ENCODE data around the gene TNXB.
"Not testable (repeated sequence)": the region's sequence is repeated elsewhere in the genome, so short reads cannot be mapped to it uniquely, and the experiment has no call there.

The TNXB gene

GRCh38 chr6:32112431-32112980 is 3.4 kb upstream of the TNXB start:
- DNase-seq (ENCODE audit: low read depth), result no peak

GRCh38 chr6:32111424-32112066 is 2.4 kb upstream of the TNXB start:
- no peak for DNase-seq (ENCODE audit: low read depth)

DNA sequence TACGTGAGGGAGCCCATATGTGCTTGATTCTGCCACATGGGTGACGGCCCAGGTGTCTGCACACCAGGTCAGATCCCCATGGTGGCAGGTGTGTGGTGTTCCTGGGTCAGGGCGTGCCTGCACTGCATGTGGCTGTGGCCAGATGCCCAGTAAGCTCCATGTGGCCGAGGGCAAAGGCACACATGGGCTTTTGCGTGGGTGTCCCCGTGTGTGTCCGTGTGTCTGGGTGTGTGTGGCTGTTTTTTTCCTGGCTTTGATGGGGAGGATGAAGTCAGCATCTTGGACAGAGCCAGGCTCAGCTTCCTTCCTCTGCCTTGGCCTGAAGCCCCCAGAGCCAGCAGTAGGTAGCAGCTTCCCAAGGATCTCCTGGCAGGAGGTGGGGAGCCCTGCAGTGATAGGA is 1.5 kb upstream of the TNXB start:
- no peak for DNase-seq (ENCODE audit: low read depth)

- DNase-seq (ENCODE audit: low read depth), result no peak
These were observed 625 bp upstream of the TNXB start for GRCh38 chr6:32109765-32110160.

DNA sequence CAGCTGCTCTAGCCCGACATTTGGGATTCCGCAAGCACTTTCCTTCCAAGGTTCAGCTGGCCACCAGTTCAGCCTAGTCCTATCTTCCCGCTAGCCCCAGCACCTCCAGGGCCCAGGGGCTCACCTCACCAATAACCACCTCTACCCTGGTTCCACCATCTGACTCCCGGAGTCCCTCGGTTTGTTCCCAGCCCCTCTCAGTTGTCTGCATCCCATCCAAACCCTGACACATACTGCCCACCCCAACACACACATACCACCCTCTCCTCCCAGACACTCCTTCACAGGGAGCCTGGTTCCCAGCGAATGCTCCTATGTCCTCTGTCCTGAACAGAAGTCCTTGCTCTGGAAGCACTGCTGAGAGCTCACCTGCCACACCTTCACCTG is 418 bp downstream of the TNXB start:
- no peak for DNase-seq (ENCODE audit: low read depth)

- DNase-seq (ENCODE audit: low read depth), result no peak
These were observed 977 bp downstream of the TNXB start for GRCh38 chr6:32108094-32108627.

GRCh38 chr6:32107406-32107805 is 1.7 kb downstream of the TNXB start:
- DNase-seq (ENCODE audit: low read depth), result no peak

- no peak for DNase-seq (ENCODE audit: low read depth)
These were observed 3.7 kb downstream of the TNXB start for GRCh38 chr6:32105433-32105832.

DNA sequence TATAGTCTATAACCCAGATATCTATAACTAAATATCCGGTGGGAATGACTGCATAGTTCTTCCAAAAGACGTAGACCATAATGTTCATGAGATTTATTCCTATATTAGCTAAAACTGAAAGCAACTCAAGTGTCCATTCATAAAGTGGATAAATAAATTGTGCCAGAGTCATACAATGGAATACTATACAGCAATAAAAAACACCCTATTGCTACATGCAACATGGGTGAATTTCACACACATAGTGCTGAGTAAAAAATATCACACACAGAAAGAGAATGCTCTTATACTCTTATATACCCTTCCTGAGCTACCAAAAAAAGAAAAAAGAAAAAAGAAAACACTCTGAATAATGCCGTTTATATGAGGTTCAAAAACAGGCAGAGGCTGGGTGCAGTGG is 6.9 kb downstream of the TNXB start:
- DNase-seq (ENCODE audit: low read depth), result no peak

GRCh38 chr6:32100251-32100650 is 8.9 kb downstream of the TNXB start:
- DNase-seq (ENCODE audit: low read depth), result not testable (repeated sequence)

DNA sequence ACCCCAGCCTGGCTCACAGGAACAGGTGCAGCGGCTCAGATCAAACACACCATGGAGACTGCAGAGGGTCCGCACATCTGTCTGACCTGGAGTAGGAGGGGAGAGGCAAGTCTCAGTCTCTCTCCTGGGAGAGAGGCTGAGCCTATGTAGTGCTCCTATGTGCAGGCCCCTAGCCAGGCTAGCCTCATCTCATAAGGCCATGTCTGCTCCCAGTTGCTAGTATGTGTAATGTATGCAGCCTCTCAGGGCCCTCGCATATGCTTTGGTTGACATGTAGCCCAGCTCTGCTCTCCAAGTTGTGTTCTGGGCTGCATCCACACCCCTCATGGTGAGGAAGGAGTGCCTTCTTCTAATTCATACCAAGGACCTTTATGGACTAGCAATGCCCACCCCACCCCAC is 11.8 kb downstream of the TNXB start:
- DNase-seq (ENCODE audit: low read depth), result no peak

DNA sequence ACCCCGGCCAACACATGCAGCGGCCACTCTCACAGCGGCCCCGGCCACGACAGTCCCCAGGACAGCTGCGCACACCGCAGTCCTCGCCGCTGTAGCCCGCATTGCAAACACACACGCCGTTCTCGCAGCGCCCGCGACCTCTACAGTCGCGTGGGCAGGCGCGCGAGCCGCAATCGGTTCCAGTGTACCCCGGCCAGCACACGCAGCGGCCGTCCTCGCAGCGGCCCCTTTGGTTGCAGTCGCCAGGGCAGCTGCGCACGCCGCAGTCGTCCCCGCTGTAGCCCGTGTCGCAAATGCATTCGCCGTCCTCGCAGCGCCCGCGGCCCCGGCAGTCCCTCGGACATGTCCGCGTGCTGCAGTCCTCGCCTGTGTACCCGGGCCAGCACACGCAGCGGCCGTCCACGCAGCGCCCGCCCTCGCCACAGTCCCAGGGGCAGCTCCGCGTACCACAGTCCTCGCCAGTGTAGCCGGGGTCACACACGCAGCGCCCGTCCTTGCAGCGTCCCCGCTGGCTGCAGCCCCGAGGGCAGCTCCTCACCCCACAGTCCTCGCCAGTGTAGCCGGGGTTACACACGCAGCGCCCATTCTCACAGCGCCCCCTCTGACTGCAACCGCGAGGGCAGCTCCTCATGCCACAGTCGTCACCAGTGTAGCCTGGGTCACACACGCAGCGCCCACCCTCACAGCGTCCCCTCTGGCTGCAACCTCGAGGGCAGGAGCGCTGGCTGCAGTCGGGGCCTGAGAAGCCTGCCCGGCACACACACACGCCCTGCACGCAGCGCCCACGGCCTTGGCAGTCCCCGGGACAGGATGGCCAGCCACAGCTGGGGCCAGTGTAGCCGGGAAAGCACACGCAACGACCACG is 12.5 kb downstream of the TNXB start:
- DNase-seq (ENCODE audit: low read depth), result no peak

- DNase-seq (ENCODE audit: low read depth), result no peak
These were observed 13.1 kb downstream of the TNXB start for GRCh38 chr6:32096087-32096393.

- no peak for DNase-seq (ENCODE audit: low read depth)
These were observed 13.6 kb downstream of the TNXB start for GRCh38 chr6:32095338-32096086.

DNA sequence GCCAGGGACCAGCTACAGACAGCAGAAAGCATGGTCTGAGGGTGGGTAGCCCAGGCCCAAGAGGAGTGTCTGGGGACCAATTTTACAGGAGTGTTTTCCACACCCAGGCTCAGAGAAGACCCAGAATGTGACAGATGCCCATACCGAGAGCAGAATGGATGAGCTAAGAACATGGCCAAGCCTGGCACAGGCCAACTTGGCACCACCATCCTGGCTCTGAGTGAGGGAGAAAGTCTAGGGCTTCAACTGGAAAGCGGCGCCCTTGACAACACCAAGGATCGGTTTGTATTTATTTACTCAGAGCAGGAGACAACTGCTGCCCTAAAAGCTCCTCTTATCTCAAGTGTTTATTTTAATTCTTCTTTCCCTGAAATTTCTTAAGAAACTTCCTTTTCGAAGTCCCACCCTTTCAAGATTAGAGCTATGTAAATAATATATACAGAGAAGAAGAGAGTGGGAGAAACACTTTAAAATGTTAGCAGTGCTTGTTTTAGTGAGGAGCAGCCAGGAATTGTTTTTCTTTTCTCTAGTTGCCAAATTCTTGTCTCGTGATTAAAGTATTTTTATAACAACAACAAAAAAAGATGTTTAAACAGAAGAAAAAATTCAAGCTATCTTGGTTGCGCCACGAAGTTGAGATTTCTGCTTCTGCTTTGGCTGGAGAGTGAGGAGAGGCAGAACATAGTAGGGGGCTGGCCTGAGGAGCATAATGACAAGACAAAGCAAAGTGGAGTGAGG is 16.2 kb downstream of the TNXB start:
- DNase-seq (ENCODE audit: low read depth), result peak; percentile 63

DNA sequence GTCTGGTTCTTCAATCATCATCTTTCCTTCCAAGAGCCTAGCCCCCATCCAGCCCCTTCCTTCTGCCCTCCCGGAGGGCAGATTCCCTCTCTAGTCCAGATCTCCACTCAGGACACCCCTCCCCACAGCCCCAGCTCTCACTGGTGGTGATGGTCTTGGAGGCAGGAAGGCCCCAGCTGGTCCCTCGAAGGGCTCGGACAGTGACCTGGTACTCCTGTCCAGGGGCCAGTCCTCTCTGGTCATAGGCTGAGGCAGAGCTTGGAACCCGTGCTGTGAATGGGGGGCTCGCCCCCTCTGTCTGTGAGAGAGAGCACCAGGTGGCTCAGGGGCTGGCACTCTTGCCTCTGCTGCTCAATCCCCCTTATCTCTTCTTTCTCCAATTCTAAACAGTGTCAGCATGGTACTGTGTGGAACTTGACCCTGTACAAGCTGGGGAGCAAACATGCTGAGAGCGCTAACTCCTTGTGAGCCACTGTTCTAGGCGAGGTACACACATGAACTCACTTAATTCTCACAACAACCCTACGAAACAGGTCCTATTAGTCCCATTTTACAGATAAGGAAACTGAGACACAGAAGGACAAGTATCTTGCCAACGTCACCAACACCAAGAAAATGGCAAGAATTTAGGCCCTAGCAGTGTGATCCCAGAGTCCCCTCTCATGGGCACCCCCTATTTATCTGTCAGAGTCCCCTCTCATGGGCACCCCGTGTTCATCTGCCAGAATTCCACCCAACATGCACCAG is 19.9 kb downstream of the TNXB start:
- no peak for DNase-seq (ENCODE audit: low read depth)

- DNase-seq (ENCODE audit: low read depth), result no peak
These were observed 20.6 kb downstream of the TNXB start for GRCh38 chr6:32088487-32089049.

GRCh38 chr6:32087574-32088486 is 21.3 kb downstream of the TNXB start:
- no peak for DNase-seq (ENCODE audit: low read depth)

DNA sequence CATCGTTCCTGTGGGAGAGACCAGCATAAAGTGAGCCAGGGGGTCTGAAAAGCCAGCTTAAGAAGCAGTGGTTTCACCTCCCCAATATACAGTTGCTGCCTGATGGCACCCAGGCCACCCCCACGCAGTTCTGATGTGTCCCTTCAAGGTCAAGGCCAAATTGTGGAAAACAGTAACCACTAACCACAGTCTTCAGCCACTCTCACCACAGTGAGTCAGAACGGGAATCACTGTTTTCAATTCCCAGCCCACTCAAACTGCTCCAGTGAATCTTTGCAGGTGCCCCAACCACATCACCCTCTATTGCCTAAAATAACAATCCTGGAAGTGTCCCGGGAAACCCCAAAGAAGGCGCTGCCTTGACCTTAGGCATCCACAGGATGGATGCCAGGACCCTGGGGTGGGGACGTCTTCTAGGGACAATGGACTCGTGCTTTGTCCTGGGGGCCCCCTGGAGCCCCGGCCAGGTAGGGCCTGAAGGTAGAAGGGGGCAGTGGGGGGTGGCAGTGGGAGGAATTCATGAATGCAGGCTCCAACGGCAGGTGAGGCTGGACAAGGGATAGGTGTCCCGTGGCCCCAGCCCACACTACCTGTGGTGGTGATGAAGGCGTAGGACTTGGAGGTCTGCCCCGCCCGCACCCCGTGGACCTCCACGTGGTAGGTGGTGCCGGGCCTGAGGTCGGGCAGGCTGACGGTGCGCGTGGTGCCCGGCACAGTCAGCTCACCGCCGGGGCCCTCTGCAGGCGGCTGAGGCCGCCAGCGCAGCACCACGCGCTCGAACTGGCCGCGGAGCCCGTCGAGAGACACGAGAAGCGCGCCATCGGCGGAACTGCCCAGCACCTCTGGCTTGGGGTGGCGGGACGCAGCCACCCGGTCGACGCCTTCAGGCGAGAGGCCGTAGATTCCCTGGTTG is 22.2 kb downstream of the TNXB start:
- no peak for DNase-seq (ENCODE audit: low read depth)

Measured in GM04503 (cell line).